SK-N-MC (cell line): ENCODE measurements around the gene ATXN10.

Experiments used
- DNase-seq: peaks from one replicate; pipeline ENCODE4 v3.0.0-alpha.2; 2011; ENCODE audit warnings: low read depth, low spot score
- H3K27ac ChIP-seq: fragments of 200-600 bp; sonication (generic); 2 replicates; pipeline ENCODE4 v1.5.1; 2016; ENCODE audit warnings: mixed run types
- H3K36me3 ChIP-seq: fragments of 200-600 bp; sonication (generic); 2 replicates; pipeline ENCODE4 v1.6.1; 2017; ENCODE audit warnings: antibody characterized with exemption, low read length, mixed read lengths; ENCODE audit not compliant: insufficient read depth
- H3K4me3 ChIP-seq: fragments of 200-600 bp; sonication (generic); 2 replicates; pipeline ENCODE4 v1.5.1; 2016
- H3K9ac ChIP-seq: fragments of 200-600 bp; sonication (generic); 2 replicates; pipeline ENCODE4 v1.8.0; 2017; ENCODE audit warnings: mixed run types, mixed read lengths; ENCODE audit not compliant: insufficient read length
- H3K9me3 ChIP-seq: fragments of 200-600 bp; sonication (generic); 2 replicates; pipeline ENCODE4 v1.6.1; 2017; ENCODE audit warnings: low read depth, mild to moderate bottlenecking, antibody characterized with exemption, low read length, moderate library complexity, mixed read lengths
- EZH2 ChIP-seq: fragments of 200-600 bp; sonication (generic); IDR thresholded peaks from one replicate; pipeline ENCODE4 v1.6.1; 2017; ENCODE audit warnings: antibody characterized with exemption
- FOXP2 ChIP-seq: optimal IDR thresholded peaks from 2 replicates; pipeline ENCODE3; 2011; ENCODE audit warnings: mild to moderate bottlenecking, moderate library complexity; ENCODE audit not compliant: insufficient read depth; ENCODE audit errors: extremely low read length, control extremely low read depth
- POLR2AphosphoS5 ChIP-seq: IDR thresholded peaks from 2 replicates; pipeline ENCODE4 v1.6.1; 2012; ENCODE audit warnings: mild to moderate bottlenecking, low read depth, low read length, borderline replicate concordance

Gene ATXN10

DNA sequence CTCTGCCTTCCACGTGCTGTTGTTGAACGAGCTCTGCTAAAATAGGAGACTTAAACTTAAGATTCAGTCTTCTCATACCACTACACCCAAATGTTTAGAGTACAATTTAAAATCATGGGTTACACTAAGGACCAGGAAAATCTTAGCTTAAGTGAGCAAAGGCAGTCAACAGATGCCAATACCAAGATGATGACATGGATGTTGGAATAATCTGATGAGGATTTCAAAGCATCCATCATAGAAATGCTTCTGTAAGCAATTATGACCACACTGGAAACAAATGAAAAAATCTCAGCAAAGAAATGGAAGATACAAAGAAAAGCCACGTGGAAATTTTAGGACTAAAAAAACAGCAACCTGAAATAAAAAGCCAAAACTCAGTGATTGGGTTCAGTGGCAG is 109.8 kb downstream of the ATXN10 start:
- TF ChIP-seq POLR2AphosphoS5, result no peak
- DNase-seq, result no peak
- H3K9me3 ChIP-seq, result no peaks in the 10 kb centered on the region
- no peak overlapping the region for H3K4me3 ChIP-seq
- no peak overlapping the region for H3K9ac ChIP-seq
- no peak overlapping the region for H3K27ac ChIP-seq
- 0 out of 2 replicates have a peak, but pooled peaks cover 3% of the 10 kb centered on the region for H3K36me3 ChIP-seq

DNA sequence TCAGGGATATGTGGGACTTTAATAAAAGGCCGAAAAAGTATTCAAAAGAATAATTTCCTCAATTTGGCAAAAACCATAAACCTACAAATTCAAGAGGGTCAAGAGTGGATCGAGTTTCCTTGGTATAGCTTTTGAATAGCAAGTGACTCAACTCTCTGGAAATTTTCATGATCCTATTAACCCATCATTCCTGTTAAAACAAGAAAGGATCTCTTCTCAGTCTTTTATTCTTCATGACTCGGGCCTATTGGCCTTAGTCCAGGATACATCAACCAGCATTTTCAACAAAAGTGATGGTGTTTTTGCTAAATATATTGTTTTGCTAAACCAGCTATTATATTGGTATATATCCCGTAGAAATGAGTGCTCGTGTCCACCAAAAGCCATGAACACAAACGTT is 110.3 kb downstream of the ATXN10 start:
- Histone ChIP-seq H3K36me3 (0 out of 2 replicates have a peak, but pooled peaks cover under 1% of the 10 kb centered on the region), H3K9ac (no peak overlapping the region), H3K27ac (no peak overlapping the region), H3K9me3 (no peaks in the 10 kb centered on the region), H3K4me3 (no peak overlapping the region)
- TF ChIP-seq FOXP2 (no peak), POLR2AphosphoS5 (no peak), EZH2 (no peak)
- no peak for DNase-seq

DNA sequence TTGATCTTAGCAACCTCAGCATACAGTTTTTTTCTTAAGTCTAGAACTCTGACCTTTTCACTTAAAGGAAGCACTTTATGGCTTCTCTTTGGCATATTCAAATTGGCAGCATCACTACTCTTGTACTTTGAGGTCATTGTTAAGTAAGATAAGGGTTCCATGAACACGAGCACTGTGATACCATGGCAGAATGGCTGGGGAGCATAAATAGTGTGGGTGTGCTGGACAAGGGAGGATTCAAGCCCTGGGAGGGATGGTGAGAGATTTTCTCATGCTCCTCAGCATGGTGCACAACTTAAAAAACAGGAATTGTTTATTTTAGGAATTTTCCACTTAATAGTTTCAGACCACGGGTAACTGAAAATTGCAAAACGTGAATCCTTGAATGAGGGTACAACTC is 111.4 kb downstream of the ATXN10 start:
- H3K27ac ChIP-seq, result no peak overlapping the region
- H3K4me3 ChIP-seq, result no peak overlapping the region
- no peaks in the 10 kb centered on the region for H3K9me3 ChIP-seq
- no peaks in the 10 kb centered on the region; the same call in 1 of the 2 replicates for H3K36me3 ChIP-seq
- H3K9ac ChIP-seq, result no peak overlapping the region
- no peak for DNase-seq
- TF ChIP-seq FOXP2 (no peak), POLR2AphosphoS5 (no peak), EZH2 (no peak)

DNA sequence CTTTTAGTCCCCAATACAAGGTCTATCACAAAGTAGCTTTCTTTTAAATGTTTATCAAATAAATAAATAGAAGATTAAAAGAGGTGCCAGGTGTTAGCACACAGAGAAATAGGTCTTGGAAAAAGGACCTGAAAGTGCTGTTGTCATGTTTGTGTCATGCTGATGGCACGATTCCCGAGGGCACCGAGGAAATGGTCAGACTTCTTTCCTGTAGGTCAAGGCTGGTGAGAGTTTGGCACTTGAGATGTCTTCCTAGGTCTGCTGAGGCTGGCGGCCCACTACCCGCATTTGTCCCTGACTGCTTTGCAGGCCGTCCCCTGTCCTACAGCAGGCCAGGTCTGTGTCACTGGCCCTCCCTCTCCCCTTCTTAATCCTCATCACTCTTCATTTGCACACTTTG is 112.1 kb downstream of the ATXN10 start:
- H3K9ac ChIP-seq, result no peak overlapping the region
- TF ChIP-seq POLR2AphosphoS5 (no peak), FOXP2 (no peak), EZH2 (no peak)
- no peak for DNase-seq
- no peak overlapping the region for H3K4me3 ChIP-seq
- H3K9me3 ChIP-seq, result no peaks in the 10 kb centered on the region
- no peak overlapping the region for H3K27ac ChIP-seq
- no peaks in the 10 kb centered on the region; the same call in 1 of the 2 replicates for H3K36me3 ChIP-seq

- Histone ChIP-seq H3K4me3 (no peak overlapping the region), H3K9ac (no peak overlapping the region), H3K27ac (no peak overlapping the region), H3K36me3 (peaks cover under 1% of the 10 kb centered on the region; the same call in 1 of the 2 replicates), H3K9me3 (no peaks in the 10 kb centered on the region)
- no peak for DNase-seq
- TF ChIP-seq FOXP2 (no peak), EZH2 (no peak), POLR2AphosphoS5 (no peak)
Observed at GRCh38 chr22:45784357-45785277, 113.0 kb downstream of the ATXN10 start.

DNA sequence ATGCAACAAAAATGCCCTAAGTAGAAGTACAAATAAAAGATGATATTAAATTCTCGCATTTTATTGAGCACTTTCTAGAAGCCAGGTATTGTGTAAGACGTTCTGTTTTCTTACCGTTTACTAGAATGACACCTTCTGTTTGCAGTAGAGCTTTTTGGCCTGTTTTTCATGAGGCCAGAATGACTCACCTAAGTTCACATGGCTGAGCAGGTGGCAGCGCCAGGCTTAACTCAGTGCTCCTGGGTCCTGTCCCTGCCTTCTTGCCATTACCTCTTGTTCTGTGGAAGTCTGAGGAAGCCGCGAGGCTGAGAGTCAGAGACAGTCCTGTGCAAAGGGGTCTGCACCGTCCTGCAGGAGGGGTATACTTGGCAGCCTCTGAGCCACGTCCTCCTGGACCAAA is 113.8 kb downstream of the ATXN10 start:
- H3K9ac ChIP-seq, result no peak overlapping the region
- no peak overlapping the region for H3K27ac ChIP-seq

DNA sequence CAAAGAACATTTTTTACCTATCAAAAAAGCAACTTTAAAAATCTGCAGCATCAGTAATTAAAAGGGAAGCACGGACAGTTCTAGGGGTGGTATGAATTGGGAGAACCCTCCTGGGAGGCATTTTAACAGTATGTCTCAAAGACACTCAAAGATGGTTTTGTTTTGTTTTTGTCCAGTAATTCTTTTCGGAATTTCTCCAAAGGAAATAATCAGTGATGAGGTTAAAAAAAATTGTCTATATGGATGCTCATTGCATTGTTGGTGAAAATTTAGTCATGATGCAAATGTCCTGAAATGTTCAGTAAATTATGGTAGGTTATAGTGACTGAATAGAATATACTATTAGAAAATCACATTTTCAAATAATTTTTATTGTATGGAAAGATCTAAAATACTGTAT is 115.1 kb downstream of the ATXN10 start:
- H3K36me3 ChIP-seq, result peaks cover 6% of the 10 kb centered on the region
- no peak overlapping the region for H3K9ac ChIP-seq
- no peak overlapping the region for H3K4me3 ChIP-seq
- no peaks in the 10 kb centered on the region for H3K9me3 ChIP-seq
- TF ChIP-seq POLR2AphosphoS5 (no peak), FOXP2 (no peak), EZH2 (no peak)
- H3K27ac ChIP-seq, result no peak overlapping the region
- DNase-seq, result no peak

More for the DNA sequence above, 113.8 kb downstream of the ATXN10 start:
- H3K36me3 ChIP-seq, result peaks cover 6% of the 10 kb centered on the region
- DNase-seq, result no peak
- H3K9me3 ChIP-seq, result no peaks in the 10 kb centered on the region
- no peak overlapping the region for H3K4me3 ChIP-seq
- TF ChIP-seq POLR2AphosphoS5 (no peak), FOXP2 (no peak), EZH2 (no peak)

DNA sequence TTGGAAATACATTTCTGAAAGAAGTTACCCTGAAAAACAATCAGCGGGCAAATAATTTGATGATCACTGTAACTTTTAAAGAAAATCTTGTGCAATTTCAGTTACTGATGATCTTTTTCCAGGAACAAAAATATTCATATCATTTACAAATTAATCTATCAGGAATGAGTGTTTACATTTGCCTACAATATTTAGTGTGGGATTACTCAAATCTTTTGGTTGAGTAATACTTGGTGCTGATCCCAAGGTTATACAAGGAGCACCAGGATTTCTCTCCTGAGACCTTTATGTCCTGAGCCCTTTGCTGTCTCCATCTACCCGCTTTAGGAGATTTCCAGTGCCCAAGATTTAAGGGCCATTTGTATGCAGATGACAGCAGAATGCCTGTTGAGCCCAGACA is 116.1 kb downstream of the ATXN10 start:
- H3K4me3 ChIP-seq, result no peak overlapping the region
- TF ChIP-seq FOXP2 (no peak), POLR2AphosphoS5 (no peak), EZH2 (no peak)
- H3K9ac ChIP-seq, result no peak overlapping the region
- H3K27ac ChIP-seq, result no peak overlapping the region
- no peaks in the 10 kb centered on the region for H3K9me3 ChIP-seq
- H3K36me3 ChIP-seq, result peaks cover 12% of the 10 kb centered on the region
- DNase-seq, result no peak
